HCEC 1CT (cell line): ENCODE results near the gene KCNIP2.
A peak's percentile ranks its signal among the peaks of the same experiment; 100 is the strongest.
"Not testable (repeated sequence)": the region's sequence is repeated elsewhere in the genome, so short reads cannot be mapped to it uniquely, and the experiment has no call there.

Experiments used
- DNase-seq: peaks from one replicate; pipeline ENCODE4 v3.0.0-alpha.2; 2017

Gene KCNIP2

GRCh38 chr10:101827919-101828600 is 15.5 kb downstream of the KCNIP2 start:
- no peak for DNase-seq

GRCh38 chr10:101826852-101827434 is 16.7 kb downstream of the KCNIP2 start:
- DNase-seq, result no peak

GRCh38 chr10:101824736-101825135 is 18.9 kb downstream of the KCNIP2 start:
- DNase-seq, result no peak

GRCh38 chr10:101818872-101819633 is 24.5 kb downstream of the KCNIP2 start:
- DNase-seq, result no peak

- peak; percentile 100 for DNase-seq
Measured at GRCh38 chr10:101818119-101818871, 25.3 kb downstream of the KCNIP2 start, which contains the start of gene OGA. Gene OGA (minus strand): TSS chr10:101818444. CDS start chr10:101818022, 422 bp downstream.

GRCh38 chr10:101817337-101818118 is 26.1 kb downstream of the KCNIP2 start:
- DNase-seq, result peak; percentile 92

GRCh38 chr10:101816913-101817336 is 26.7 kb downstream of the KCNIP2 start:
- no peak for DNase-seq

GRCh38 chr10:101816376-101816775 is 27.2 kb downstream of the KCNIP2 start:
- DNase-seq, result no peak

- DNase-seq, result no peak
Measured at GRCh38 chr10:101814466-101815071, 29.0 kb downstream of the KCNIP2 start.

- DNase-seq, result no peak
Measured at GRCh38 chr10:101812606-101813005, 31.0 kb downstream of the KCNIP2 start.

- no peak for DNase-seq
Measured at GRCh38 chr10:101807158-101807557, 36.4 kb downstream of the KCNIP2 start.

GRCh38 chr10:101803511-101803910 is 40.1 kb downstream of the KCNIP2 start:
- peak; percentile 84 for DNase-seq

GRCh38 chr10:101797403-101798059 is 46.1 kb downstream of the KCNIP2 start:
- DNase-seq, result no peak

- no peak for DNase-seq
Measured at GRCh38 chr10:101793526-101793925, 50.1 kb downstream of the KCNIP2 start.

- no peak for DNase-seq
Measured at GRCh38 chr10:101789686-101790085, 53.9 kb downstream of the KCNIP2 start.

- not testable (repeated sequence) for DNase-seq
Measured at GRCh38 chr10:101789231-101789630, 54.4 kb downstream of the KCNIP2 start.

GRCh38 chr10:101785801-101786200 is 57.8 kb downstream of the KCNIP2 start:
- DNase-seq, result no peak

- DNase-seq, result no peak
Measured at GRCh38 chr10:101784558-101784957, 59.0 kb downstream of the KCNIP2 start.

- no peak for DNase-seq
Measured at GRCh38 chr10:101783736-101784118, 59.9 kb downstream of the KCNIP2 start.

GRCh38 chr10:101782811-101783735 is 60.5 kb downstream of the KCNIP2 start, which contains the start of gene NPM3:
Gene NPM3 (minus strand): TSS chr10:101783446. CDS start chr10:101783390, 56 bp downstream.
- peak; percentile 74 for DNase-seq
